IPS DF 4.7 (cell line): ENCODE data around the gene CAPNS2.

ENCODE experiments used
- DNase-seq: peaks from one replicate; pipeline ENCODE4 v3.0.0-alpha.2; 2013; ENCODE audit warnings: low spot score; ENCODE audit errors: extremely low read depth

CAPNS2 gene

GRCh38 chr16:55566432-55567175 lies at the start of gene CAPNS2:
CAPNS2 (plus strand) TSS chr16:55566684; CDS start chr16:55566757, 73 bp downstream.
- DNase-seq = no peak

- DNase-seq = no peak
Observed at GRCh38 chr16:55521792-55522191, 44.7 kb upstream of the CAPNS2 start.

- DNase-seq = no peak
Observed at GRCh38 chr16:55526441-55526840, 40.0 kb upstream of the CAPNS2 start.

DNA sequence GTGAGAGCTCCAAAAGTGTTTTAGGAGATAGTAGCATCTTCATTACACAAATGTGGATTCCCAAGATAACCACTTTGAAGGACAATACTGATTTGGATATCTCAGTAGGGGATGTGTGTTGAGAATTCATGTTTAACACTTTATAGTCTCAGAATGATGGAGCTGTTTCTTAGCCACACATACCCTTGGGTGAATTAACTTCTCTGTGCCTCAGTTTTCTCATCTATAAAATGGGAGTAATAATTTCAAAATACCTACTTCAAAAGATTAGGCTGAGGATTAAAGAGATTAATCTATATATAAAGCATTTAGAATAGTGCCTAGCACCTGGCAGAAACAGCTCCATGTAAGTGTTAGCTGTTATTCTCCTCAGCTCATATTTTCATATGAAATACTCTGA lies 38.6 kb upstream of the CAPNS2 start:
- no peak for DNase-seq

DNA sequence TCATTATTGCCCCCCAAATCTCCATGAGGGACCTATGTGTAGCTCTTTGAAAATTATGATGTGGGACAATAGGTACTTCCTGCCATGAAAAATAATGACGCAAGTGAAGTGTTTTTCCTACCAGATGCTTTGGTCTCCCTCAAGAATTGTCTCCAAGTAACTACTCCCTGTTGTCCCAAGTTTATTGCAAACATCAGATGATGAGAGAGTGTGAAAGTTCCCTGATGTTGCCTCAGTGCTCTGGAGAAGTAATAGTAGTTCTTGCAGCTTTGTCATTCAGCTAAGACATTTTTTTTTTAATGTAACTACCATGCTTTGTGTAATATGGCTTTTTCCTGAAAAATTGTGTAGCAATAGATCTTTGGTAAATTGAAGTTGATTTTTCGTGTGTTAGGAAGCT lies 37.5 kb upstream of the CAPNS2 start:
- no peak for DNase-seq

GRCh38 chr16:55530316-55530856 lies 36.1 kb upstream of the CAPNS2 start:
- DNase-seq = no peak

GRCh38 chr16:55532227-55532626 lies 34.3 kb upstream of the CAPNS2 start:
- DNase-seq = no peak

- no peak for DNase-seq
Observed at GRCh38 chr16:55534756-55535155, 31.7 kb upstream of the CAPNS2 start.

GRCh38 chr16:55539049-55539448 lies 27.4 kb upstream of the CAPNS2 start:
- DNase-seq = no peak

- DNase-seq = no peak
Observed at GRCh38 chr16:55539488-55539887, 27.0 kb upstream of the CAPNS2 start.

DNA sequence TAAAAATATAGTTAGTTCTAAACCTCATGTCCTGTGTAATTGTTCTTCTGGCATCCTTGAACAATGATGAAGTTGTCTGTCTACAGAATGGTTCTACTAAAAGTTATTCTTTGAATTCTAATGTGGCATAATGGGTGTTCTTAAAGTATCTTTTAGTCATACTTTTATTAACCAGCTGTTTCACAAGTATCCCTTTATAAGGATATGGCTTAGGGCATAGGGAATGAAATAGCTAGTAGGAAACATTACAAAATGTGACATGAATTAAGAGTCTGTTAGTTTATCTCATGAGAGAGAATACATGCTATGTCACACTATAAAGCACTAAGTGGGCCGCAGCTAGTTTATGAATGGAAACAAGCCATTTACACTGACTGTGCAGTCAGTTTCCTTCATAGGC lies 26.3 kb upstream of the CAPNS2 start:
- no peak for DNase-seq

DNA sequence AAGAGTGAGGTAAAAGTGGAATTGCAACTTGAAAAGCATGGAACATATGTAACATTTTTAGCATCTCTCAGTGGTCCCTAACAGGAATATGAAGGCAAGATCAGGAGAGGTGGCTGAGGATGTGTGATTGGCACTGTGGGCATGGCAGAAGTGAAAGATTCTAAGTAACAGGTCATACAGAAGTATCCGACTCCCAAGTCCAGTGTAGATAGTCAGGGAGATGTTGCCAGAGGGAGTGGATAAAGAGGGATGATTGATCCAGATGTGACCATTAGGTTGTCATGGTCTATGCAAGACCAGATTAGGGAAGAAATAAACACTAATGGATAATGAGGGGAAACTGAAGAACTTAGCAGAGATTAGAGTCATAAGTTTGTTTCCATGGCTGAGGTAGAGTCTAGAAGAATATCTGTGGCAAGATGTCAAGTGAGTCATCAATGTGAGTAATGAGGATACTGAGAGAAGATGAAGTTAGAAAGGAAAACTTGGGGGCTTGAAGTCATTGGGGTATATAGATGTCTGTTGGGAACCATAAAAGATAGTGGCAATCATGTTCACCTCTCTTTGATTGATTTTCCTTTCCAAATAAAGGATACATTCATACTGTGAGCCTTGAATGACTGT lies 23.9 kb upstream of the CAPNS2 start:
- DNase-seq = no peak

GRCh38 chr16:55543472-55543871 lies 23.0 kb upstream of the CAPNS2 start:
- DNase-seq = no peak

DNA sequence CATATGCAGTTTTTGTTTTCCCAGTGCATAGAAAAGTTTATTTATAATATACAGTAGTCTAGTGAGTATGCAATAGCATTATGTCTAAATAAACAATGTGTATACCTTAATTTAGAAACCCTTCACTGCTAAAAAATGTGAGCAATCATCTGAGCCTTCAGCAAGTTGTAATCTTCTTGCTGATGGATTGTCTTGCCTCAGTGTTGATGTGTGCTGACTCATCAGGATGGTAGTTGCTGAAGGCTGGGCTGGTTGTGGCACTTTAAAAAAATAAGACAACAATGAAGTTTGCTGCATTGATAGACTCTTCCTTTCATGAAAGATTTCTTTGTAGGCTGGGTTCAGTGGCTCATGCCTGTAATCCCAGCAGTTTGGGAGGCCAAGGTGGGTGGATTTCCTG lies 13.9 kb upstream of the CAPNS2 start:
- no peak for DNase-seq

DNA sequence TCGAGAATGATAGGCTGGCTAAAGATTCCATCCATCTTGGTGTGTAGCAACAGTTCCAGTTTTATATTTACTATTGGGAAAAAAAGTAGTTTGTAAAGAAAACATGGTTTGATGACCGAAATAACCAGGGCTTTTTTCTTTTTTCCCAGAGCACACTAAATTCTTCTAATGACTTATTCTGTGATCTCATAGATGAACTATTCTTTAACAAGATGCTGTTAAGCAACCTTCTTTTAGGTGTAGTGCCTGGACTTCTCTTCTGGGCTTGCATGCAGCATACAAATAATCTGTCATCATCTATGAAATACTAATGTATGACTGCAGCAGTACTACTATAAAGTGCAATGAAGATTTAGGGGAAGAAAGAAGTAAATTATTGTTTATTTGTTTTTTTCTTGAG lies 11.0 kb upstream of the CAPNS2 start:
- no peak for DNase-seq

DNA sequence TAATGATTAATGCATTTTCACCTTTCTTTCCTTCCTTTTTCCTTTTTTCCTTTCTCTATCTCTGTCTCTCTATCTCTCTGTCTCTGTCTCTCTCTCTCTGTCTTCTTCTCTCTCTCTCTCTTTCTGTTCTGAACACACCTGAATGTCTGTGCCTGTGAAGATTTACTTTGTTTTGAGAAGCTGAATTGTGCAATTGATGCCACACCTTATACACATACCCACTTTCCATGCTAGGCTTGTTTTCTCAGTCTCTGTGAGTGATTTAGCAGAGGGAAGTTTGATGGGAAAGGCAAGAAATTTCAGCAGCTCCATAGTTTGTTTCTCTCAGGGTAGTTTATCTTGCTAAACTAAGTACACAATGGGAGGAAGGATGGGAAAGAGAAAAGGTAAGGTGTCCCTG lies 9.3 kb upstream of the CAPNS2 start:
- no peak for DNase-seq

GRCh38 chr16:55559233-55559632 lies 7.3 kb upstream of the CAPNS2 start:
- no peak for DNase-seq

DNA sequence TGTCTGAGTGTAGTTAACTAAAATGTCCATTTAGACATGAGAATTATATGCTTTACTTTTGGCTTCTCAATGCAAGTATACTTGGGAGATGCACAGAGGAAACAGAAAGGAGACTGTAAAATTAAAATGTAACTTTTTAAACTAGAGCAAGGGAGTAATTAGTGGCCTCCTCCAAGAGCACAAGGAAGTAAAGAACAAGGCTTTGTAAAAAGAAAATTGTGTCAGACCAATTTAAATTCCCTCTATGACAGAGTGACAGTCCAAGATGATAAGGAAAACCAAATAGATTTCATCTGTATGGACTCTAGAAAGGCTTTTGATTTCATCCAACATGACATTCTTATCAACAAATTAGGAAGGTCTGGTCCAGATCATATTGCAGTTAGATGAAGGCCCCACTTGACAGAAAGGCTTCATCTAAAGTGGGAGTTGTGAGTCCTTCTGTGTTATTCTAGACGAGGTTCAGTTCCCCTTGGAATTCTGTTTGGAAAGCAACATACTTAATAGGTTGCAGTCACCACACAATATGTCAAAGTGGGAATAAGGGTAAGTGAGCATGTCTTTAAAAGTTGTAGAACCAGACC lies 6.5 kb upstream of the CAPNS2 start:
- DNase-seq = no peak

DNA sequence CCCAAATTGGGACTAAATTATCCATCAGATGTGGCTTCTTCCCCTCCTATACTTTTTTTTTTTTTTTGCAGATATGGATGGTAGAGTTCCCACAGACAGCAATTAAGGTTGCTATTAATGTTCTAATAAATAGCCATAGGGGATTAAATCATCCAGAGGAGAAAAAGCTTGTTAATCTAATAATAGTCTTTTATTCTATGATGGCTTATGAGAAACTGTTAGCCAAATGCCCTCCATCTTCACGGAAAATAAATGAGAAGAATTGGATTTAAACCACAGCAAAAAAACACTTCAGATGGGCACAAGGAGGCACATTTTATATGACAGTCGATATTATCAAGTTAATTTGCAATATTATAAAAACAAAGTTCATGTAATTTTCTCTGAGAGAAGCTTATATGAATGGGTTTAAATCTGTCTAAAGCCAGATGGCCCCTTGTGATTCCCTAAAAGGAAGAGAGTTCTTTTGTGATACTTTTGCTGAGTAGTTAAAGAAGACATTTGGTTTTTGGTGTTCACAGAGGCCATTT lies 5.1 kb upstream of the CAPNS2 start:
- no peak for DNase-seq

DNA sequence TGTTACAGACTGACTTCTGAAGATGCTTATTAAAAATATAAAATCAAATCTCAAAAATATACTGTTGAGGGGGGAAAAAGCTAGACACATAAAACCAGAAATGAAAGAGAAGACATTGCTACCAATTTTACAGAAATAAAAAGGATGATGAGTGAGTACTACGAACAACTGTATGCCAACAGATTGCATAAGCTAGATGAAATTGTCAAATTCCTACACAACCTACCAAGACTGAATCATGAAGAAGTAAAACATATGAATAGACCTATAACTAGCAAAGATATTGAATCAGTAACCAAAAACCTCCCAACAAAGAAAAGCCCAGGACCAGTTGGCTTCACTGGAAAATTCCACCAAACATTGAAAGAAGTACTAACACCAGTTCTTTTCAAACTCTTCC lies 3.5 kb upstream of the CAPNS2 start:
- DNase-seq = no peak

- no peak for DNase-seq
Observed at GRCh38 chr16:55563797-55564196, 2.7 kb upstream of the CAPNS2 start.

GRCh38 chr16:55565086-55565485 lies 1.4 kb upstream of the CAPNS2 start:
- no peak for DNase-seq
